Dedifferentiated amniotic fluid mesenchymal stem cell (primary cell): ENCODE data around the gene CDC34.

ENCODE experiments used
- DNase-seq: peaks from one replicate; pipeline ENCODE4 v3.0.0-alpha.2; 2016; ENCODE audit errors: extremely low spot score

Gene CDC34, protein sequence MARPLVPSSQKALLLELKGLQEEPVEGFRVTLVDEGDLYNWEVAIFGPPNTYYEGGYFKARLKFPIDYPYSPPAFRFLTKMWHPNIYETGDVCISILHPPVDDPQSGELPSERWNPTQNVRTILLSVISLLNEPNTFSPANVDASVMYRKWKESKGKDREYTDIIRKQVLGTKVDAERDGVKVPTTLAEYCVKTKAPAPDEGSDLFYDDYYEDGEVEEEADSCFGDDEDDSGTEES

DNA sequence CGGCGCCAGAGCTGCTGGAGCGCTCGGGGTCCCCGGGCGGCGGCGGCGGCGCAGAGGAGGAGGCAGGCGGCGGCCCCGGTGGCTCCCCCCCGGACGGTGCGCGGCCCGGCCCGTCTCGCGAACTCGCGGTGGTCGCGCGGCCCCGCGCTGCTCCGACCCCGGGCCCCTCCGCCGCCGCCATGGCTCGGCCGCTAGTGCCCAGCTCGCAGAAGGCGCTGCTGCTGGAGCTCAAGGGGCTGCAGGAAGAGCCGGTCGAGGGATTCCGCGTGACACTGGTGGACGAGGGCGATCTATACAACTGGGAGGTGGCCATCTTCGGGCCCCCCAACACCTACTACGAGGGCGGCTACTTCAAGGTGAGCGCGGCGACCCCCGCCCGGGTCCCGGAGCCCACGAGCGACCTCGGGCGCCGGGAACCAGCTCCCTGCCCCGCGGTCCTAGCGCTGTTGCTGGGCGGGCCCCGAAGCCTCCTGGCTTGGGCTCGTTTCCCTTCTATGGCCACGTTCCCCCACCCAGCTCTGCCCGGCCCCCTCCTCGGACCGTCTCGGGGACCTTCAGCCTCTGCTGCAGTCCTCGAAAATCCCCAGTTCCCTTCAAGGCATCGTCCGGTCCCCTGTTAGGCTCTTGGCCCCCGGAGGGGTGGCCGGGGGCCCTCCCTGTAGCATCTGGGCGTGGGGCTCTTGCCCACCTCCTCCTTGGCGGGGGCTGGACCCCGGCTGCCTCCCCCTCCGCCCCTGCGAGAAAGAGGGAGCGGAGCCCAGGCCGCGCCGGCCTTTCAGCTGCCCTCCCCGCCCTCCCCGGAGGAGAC, at the start of gene CDC34:
Gene CDC34, plus strand, starts transcription at position 8 of the 808 bp plus-strand sequence. Its CDS starts 172 bp downstream, at position 180.
- no peak for DNase-seq

DNA sequence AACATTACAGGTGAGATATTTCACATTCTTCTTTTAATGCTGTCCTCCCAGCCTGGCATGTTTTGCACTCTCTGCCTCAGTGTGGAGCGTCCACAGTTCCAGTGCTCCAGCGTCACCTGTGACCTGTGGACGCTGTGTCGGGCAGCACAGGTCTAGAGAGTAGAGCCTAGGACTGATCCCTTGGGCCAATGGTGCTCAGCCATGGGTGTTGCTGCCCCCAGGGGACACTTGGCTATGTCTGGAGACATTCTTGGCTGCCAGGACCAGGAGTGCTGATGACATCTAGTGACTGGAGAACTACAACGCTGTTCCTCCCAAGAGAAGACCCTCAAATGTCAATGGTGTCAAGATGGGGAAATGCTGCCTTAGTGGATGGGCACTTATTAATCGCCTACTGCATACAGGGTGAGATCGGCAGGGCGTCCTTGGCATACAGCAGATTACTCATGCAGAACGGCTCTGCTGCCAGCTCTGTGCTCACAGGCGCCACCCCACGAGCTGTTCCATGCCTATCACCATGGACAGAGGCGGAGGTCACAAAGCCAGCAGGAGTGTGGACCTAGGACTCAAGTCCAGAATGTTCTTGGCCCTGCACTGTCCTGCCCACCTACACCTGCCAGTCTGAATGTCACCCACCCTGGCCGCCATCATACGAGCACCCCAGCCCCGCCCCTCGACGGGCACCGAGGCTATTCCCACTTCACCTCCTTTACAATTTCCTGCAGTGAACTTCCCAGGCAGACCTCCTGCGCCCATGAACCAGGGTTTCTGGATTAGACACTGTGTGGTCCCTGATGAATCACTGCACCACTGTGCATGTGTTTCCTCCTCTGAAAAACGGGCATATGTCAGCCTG, 49.1 kb upstream of the CDC34 start:
- no peak for DNase-seq

DNA sequence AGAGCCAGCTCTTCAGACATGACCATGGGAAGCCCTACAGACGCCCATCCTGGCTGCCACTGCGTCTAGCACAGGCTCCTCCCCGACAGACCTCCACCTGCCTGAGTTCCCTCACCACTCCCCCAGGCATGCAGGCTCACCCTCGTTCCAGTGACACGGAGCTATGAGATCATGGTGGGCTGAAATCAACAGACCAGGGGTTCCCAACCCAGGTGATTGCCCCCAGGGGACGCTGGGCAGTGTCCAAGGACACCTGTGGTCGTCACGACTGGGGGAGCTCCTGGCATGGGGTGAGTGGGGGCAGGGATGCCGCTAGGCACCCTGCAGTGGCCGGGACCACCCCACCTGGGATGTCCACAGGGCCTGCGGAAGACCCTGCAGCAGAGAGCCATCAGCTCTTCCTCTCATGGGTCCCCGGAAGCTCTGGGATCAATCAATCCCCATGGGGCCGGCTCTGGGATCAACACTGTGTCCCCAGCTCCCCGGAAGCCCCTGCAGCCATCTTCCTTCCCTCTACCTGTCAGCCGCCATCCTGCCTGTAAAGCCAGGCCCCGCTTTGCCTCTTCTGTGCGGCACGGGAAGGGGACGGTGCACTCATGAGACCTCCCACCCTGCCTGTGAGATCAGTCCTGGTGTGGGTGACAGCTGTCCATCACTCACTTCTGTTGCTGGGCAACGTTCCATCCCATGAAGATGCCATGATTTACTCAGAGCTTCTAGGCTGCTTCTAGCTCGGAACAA, 48.1 kb upstream of the CDC34 start:
- DNase-seq, result no peak

DNA sequence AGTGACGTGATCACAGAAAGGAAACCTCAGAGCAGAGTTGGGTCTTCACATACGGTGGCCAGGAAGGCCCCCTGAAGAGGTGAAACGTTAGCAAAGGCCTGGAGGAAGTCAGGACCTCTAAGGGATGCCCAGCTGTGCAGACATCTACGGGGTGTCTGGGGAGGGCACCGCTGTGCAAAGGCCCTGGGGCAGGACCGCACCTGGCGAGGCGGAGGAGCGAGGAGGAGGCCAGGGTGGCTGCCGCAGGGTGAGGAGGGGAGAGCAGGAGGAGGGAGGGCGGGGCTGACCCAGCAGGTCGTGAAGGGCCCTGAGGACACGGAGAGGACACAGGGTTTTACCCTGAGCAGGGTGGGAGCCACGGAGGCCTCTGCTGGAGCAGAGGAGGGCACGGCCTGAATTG, 47.1 kb upstream of the CDC34 start:
- no peak for DNase-seq

DNA sequence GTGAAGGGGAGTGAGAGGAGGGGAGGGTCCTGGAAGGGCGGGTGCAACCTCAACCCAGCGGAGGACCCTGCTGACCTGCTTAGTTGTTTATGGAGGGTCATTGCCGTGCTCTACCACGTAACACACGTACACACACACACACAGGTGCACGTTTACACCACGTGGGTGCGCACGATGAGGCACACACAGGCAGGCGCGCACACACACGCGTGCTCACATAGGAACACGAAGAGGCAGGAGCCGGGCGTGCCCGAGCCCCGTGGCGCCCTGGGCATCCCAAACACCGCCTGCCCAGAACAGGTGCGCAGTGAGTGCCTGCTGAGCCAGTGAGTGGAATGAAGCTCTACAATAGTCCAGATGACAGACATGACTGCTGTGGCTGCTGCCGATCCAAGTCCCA, 46.5 kb upstream of the CDC34 start:
- no peak for DNase-seq

DNA sequence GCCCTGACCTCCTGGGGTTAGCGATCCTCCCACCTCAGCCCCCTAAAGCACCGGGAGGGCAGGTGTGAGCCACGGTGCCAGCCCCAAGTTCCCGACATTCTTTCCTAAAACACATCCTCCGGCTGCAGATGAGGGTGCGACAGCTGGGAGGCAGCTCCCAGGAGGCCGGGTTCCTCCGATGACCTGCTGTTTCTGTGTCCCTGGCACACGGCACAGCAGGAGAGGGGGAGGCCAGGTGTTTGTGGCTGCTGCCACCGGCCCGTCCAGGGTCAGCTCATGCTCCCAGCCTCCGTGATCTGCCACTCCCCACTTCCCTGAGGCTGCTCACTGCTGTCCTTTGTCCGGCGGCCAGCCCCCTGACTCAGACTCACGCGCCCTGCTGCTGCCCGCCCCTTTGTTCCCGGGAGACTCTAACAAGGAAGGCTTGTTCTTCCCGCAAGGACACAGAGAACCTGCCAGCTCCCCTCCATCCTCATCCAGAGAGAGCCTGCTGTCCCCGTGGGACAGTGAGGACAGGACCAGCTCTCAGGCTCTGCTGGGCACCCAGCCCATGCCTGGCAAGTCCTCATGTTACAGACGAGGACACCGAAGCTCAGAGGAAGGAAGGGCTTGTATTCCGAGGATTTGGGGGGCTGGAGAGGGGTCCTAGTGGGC, 45.9 kb upstream of the CDC34 start:
- DNase-seq, result no peak

DNA sequence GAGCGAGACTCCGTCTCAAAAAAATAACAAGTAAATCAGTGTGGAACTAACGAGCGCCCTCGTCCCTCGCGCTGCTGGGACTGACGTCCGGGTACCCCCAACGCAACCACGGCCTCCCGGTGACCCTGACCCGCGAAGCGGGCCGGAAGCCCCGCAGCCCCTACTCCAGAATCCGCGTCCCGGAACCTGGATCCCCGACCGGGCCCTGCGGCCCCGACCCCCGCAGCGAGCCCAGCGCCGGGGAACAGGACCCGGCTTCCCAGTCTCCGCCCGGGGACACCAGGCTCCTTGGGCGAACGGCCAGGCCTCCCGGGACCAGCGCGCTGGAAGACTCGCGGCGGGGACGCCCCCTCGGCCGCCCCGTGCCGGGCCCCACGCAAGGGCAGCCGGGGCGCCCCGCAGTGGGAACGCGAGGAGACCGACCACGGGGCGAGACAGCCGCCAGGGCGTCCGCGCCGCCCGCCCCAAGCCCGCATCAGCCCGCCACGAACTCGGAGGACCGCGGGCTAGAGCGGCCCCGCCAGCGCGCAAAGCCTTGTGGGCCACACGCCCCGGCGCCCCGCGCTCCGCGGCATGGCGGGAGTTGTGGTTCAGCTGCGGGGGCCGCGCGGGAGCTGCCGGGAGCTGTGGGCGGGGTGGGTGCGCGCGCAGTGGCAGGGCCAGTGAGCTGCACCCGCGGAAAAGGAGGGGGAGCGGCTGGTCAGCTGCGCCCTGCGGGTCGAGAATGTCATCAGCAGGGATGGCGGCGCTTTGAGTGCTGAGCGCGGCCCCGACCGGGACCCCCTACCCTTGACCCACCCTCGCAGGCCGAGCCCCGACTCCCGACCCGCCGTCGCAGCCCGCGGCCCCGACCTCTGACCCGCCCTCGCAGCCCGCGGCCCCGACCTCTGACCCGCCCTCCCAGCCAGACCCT, 42.8 kb upstream of the CDC34 start:
- peak; percentile 82 for DNase-seq

DNA sequence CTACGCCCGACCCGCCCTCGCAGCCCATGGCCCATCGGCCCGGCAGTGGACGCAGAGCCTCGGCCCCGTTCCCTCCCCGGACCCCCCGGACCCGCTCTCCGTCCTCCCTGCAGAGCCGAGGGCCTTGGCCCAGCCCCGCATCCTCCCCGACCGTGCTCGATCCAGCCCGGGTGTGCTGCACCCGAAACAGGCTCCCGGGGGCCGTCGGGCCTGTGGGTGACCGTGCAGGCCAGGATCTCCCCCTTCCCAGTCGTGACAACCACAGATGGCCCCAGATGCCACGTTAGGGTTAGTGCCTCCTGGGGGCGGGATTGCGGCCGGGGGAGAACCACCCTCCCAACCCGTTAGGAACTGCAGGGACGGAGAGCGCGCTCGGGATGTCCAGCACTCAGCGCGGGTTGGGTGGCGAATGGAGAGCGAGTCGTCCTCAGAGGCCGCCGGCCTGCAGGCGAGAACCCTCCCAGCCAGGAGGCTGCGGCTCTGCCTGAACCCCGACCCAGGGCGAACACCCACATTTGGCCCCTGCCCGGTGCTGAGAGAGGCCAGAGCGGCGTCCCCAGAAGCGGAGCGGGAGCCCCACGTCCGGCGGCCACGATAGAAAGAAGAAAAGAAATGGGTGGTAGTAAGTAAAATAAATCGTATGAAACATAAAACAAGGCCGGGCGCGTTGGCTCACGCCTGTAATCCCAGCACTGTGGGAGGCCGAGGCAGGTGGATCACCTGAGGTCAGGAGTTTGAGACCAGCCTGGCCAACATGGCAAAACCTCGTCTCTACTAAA, 42.0 kb upstream of the CDC34 start:
- no peak for DNase-seq

DNA sequence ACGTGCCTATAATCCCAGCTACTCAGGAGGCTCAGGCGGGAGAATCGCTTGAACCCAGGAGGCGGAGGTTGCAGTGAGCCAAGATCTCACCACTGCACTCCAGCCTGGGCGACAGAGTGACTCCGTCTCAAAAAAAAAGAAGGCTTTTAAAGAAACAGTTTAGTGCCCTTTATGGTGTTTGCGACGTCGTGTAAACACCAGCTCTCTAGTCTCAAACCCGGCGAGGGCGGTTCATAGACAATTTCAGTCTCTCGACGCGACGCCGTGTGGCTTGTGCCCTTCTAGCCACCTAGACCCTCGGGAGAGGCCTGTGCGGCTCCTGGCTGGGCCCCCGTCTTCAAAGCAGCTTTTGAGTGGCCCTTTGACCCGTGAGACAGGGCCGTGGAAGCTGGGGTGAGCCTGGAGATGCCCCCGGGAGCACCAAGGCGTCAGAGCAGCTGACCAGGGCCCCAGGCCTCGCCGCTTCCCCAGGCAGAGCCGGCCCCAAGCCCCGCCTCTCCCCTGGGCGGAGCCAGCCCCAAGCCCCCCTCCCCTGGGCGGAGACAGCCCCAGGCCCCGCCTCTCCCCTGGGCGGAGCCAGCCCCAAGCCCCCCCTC, 40.3 kb upstream of the CDC34 start:
- DNase-seq, result no peak

DNA sequence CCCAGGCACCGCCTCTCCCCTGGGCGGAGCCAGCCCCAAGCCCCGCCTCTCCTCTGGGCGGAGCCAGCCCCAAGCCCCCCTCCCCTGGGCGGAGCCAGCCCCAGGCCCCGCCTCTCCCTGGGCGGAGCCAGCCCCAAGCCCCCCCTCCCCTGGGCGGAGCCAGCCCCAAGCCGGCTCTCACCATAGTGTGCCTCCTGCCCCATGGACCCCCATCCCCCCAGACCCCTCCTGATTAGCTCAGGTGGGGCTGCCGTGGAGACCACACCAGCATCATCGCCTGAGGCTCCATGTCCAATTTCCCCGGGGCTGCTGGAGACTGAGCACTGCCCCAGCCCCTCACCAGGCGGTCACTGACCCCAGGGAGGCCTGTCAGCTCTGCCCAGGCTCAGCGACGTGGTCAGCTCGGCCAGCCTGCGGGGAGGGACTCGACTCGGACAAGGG, 39.4 kb upstream of the CDC34 start:
- no peak for DNase-seq

DNA sequence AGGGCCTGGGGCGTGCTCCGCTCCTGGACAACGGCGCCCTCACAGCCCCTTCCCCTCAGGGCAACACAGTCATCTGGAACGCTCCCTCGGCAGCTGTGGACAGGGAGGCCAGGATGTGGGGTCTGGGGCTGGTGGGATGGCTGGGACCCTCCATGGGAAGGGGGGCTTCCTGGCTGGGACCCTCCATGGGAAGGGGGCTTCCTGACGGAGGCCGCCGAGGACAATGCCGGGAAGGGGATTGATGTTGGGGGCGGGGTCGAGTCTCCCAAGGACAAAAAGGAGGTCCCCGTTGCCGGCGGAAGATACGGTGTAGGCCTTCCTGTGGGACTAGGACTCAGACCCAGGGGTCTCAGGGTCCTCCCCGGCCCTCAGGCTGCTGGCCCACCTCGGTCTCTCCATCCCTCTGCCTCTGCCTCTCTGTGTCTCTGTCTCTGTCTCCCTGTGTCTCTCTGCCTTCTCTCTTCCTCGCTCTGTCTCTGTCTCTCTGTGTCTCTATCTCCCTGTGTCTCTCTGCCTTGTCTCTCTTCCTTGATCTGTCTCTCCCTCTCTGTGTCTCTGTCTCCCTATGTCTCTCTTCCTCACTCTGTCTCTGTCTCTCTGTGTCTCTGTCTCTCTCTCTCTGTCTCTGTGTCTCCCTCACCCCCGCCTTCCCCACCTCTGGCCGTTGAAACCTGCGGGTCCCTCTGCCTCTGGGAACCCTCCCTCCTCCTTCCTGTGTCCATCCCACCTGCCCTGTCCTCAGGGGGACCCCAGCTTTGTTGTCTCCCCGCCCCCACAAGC, 38.0 kb upstream of the CDC34 start:
- DNase-seq, result no peak

DNA sequence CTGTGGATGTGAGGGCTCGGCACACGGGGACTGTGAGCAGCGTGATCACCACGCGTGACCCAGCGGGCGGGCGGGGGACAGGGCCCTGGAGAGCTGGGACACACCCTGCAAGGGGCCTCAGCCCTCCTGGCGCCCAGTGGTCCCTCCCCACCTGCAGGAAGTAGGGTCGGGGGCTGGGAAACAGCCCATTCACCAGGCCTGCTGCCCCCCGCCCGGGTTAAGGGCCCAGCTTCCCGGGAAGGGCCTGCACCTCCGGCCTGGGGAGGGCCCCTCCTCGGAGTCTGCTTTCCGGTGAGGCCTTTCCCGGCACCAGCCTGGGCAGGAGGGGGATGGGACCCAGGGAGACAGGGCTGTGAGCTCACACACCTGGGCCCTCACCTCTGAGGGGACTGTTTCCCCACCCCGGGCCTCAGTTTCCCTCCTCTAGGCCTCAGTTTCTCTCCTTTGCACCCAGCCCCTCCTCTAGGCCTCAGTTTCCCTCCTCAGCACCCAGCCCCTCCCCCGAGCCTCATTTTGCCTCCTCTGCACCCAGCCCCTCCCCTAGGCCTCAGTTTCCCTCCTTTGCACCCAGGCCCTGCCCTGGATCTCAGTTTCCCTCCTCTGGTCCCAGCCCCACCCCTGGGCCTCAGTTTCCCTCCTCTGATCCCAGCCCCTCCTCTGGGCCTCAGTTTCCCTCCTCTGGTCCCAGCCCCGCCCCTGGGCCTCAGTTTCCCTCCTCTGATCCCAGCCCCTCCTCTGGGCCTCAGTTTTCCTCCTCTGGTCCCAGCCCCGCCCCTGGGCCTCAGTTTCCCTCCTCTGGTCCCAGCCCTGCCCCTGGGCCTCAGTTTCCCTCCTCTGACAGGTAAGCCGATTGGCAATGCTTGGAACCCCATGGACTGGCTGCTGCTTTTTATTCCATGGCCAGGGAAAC, 37.1 kb upstream of the CDC34 start:
- DNase-seq, result no peak

DNA sequence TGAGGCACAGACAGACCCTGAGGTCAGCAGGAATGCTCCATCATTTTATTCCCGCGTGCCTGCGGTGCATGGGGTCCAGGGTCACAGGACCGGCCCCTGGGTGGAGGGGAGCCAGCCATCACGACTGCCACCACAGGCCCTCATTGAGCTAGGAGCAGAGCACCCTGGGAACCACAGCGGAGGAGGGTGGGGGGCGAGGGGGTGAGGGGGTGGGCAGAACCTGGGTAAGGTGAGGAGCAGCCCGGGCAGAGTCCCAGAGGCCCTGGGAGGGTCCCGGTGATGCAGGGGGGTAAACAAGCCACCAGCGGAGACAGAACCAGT, 36.5 kb upstream of the CDC34 start:
- DNase-seq, result no peak

DNA sequence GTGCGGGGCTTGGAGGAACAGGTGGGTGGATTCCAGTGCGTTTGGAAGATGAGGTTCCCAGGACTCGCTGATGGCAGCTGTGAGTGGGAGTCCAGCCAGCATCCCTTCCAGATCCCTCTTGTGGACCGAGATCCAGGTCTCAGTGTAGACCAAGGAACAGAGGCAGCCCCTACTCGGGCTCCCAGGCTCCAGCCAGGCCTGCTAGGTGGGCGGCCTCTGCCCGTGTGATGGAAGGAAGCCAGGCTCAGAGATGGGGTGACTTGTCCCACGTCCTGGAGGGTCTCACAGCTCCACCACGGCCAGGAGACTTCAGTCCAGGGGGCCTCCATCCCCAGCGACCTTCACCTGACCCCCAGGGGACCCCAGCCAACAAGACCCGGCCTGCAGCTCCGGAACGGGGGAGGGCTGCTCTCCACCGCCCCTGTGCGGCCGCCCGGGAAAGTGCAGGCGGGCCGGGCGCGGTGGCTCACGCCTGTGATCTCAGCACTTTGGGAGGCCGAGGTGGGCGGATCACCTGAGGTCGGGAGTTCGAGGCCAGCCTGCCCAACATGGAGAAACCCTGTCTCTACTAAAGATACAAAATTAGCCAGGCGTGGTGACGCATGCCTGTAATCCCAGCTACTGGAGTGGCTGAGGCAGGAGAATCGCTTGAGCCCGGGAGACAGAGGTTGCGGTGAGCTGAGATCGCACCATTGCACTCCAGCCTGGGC, 36.0 kb upstream of the CDC34 start:
- no peak for DNase-seq

DNA sequence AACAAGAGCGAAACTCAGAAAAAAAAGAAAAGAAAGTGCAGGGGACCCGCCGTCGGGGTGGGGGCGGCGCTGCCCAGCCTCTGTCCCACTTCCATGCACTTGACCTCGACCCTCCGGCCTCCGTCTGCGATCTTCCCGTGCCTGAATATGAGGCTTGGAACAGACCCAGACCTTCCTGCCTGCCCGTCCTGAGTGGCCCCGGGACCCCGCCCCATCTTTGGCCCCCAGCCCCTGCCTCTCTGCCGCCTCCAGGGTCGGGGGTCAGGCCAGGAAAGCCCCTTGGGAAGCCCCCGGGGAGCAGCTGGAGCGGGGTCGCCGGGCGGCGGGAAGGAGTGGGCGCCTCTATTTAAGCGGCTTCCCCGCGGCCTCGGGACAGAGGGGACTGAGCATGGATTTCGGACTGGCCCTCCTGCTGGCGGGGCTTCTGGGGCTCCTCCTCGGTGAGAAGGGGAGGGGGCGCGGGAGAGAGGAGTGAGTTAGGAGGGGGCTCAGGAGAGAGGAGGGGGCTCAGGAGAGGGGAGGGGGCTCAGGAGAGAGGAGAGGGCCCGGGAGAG, 35.4 kb upstream of the CDC34 start, which contains the start of gene MADCAM1:
Gene MADCAM1, plus strand, starts transcription at position 375 of the 554 bp plus-strand sequence. Its CDS starts 14 bp downstream, at position 389.
- no peak for DNase-seq

DNA sequence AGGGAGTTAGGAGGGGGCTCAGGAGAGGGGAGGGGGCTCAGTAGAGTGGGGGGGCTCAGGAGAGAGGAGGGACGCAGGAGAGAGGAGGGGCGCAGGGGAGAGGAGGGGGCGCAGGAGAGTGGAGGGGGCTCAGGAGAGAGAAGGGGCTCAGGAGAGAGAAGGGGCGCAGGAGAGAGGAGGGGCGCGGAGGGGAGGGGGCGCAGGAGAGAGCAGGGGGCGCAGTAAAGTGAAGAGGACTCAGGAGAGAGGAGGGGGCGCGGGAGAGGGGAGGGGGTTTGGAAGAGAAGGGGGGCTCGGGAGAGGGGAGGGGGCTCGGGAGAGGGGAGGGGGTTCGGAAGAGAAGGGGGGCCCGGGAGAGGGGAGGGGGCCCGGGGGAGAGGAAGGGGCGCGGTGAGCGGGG, 34.6 kb upstream of the CDC34 start:
- no peak for DNase-seq
